ENCODE data around the gene DDAH1. TPM values are rescaled to one million over a fixed set of nuclear protein-coding genes. Genes with fewer than 3 reads are reported as not detected.
"Not testable (repeated sequence)": the region's sequence is repeated elsewhere in the genome, so short reads cannot be mapped to it uniquely, and the experiment has no call there.

DDAH1 gene
- total RNA-seq, result 10 to 100 TPM; 12.9 to 28.9 (median 18.2) TPM

DNA sequence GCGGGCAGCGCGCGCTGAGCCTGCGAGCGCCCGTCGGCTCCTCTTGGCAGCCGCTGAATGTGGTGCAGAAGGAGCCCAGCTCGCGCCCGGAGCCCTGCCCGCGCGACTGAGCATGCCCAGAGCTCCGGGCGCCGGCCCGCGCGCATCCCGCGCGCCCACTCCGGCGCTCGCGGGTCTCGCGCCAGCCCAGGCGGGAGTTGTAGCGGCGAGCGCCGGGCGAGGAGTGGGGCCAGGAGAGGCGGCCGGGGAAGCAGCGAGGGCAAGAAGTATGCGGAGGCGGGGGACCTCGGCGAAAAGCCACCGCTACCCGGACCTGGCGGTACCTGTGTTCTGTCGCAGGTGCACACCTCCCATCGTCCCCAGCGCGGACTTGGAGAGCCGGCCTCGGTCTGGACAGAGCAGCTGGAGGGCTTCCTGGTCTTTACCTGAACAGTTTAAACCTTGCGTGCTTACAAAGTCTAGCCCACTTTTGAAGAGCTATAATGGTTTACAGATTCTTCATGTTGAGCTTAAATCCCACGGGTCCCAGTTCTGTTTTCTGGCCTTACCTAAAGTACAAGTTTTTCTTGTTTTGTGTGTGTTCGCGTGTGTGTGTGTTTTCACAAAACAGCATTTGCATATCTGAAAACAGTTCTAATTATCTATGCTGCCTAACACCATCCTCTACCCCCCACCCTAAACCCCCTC lies at the start of gene DDAH1:
DDAH1 (minus strand) TSS at position 61 of the 687 bp plus-strand sequence. CDS start 114 bp downstream, outside the sequence.
- H3K4me1 ChIP-seq, result no peaks in the 10 kb centered on the region
- no peaks in the 10 kb centered on the region for H3K36me3 ChIP-seq
- no peaks in the 10 kb centered on the region for H3K9me3 ChIP-seq
- TF ChIP-seq, protein P1, sequence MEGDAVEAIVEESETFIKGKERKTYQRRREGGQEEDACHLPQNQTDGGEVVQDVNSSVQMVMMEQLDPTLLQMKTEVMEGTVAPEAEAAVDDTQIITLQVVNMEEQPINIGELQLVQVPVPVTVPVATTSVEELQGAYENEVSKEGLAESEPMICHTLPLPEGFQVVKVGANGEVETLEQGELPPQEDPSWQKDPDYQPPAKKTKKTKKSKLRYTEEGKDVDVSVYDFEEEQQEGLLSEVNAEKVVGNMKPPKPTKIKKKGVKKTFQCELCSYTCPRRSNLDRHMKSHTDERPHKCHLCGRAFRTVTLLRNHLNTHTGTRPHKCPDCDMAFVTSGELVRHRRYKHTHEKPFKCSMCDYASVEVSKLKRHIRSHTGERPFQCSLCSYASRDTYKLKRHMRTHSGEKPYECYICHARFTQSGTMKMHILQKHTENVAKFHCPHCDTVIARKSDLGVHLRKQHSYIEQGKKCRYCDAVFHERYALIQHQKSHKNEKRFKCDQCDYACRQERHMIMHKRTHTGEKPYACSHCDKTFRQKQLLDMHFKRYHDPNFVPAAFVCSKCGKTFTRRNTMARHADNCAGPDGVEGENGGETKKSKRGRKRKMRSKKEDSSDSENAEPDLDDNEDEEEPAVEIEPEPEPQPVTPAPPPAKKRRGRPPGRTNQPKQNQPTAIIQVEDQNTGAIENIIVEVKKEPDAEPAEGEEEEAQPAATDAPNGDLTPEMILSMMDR (IDR thresholded peaks at IDR 0.05), result no peak
- peak; percentile 37 to 61 for TF ChIP-seq POLR2A (IDR thresholded peaks at IDR 0.05)
- H3K27ac ChIP-seq, result peak within 1 kb of the TSS; percentile 62 to 69
- peak within 1 kb of the TSS; percentile 42 to 66 for H3K4me3 ChIP-seq
- DNase-seq, result peak; percentile 24 to 50
- intact Hi-C loops (cut with DNase I; ENCODE audit: low total_unique reads), result no loop called here
- no peaks in the 10 kb centered on the region for H3K27me3 ChIP-seq

DNA sequence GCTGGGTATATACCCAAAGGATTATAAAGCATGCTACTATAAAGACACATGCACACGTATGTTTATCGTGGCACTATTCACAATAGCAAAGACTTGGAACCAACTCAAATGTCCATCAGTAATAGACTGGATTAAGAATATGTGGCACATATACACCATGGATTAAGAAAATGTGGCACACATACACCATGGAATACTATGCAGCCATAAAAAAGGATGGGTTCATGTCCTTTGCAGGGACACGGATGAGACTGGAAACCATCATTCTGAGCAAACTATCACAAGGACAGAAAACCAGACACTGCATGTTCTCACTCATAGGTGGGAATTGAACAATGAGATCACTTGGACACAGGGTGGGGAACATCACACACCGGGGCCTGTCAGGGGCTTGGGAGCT lies 49.0 kb upstream of the DDAH1 start:
- intact Hi-C loops (cut with DNase I; ENCODE audit: low total_unique reads); H3K9me3 ChIP-seq; H3K4me1 ChIP-seq; H3K36me3 ChIP-seq; H3K27me3 ChIP-seq; H3K27ac ChIP-seq; DNase-seq; H3K4me3 ChIP-seq: not testable (repeated sequence)

DNA sequence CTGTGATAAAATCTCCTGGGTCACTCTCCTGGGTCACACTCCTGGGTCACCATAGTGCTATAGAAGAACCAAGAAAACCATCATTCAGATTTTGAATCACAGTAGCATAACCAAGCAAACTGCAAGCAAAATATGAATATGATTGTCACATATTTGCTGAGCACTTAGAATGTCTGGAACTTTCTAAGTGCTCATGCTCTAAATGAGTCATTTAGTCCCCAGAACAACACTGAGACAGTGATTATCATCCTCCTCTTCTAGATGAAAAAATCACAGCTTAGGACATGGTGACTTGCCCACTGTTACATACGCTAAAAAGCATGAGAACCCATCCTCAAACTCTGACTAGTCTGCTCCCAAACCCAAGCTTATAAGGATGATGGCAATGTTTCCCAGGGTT lies 39.5 kb upstream of the DDAH1 start:
- Histone ChIP-seq H3K4me1 (no peaks in the 10 kb centered on the region), H3K4me3 (no peak overlapping the region), H3K27ac (no peak overlapping the region), H3K27me3 (no peaks in the 10 kb centered on the region), H3K36me3 (no peaks in the 10 kb centered on the region), H3K9me3 (no peaks in the 10 kb centered on the region)
- no peak for TF ChIP-seq POLR2A (IDR thresholded peaks at IDR 0.05)
- TF ChIP-seq, protein P1 (IDR thresholded peaks at IDR 0.05), result no peak
- no peak for DNase-seq
- intact Hi-C loops (cut with DNase I; ENCODE audit: low total_unique reads), result no loop called here

DNA sequence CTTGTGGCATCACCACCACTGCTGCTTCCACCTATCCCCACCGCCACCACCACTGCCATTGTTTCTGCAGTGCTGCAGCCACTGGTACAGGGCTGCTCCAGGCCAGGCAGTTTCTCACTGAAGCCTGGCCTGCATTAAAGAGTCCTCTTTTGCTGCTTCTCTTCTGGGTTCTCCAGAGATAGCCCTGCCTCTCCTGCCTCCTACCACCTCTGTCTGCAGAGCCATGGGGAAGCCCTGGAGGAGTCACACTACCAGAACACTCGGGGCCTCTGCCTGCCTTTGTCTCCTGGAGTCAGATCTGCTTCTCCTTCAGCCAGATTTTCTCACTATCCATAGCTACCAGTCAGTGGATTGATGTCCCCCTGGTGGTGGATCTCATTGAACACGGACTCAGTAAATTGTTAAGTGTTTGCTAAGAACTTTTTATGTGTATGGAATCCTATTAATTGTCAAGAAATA lies 37.7 kb upstream of the DDAH1 start:
- H3K27me3 ChIP-seq, result no peaks in the 10 kb centered on the region
- H3K36me3 ChIP-seq, result no peaks in the 10 kb centered on the region
- DNase-seq, result peak; percentile 27 to 37
- TF ChIP-seq, protein P1 (IDR thresholded peaks at IDR 0.05), result peak in 3 of 4 experiments; percentile 26 to 40 (median 32)
- TF ChIP-seq POLR2A (IDR thresholded peaks at IDR 0.05), result no peak
- H3K27ac ChIP-seq, result no peak overlapping the region
- no peaks in the 10 kb centered on the region for H3K4me1 ChIP-seq
- no peaks in the 10 kb centered on the region for H3K9me3 ChIP-seq
- H3K4me3 ChIP-seq, result no peak overlapping the region
- intact Hi-C loops (cut with DNase I; ENCODE audit: low total_unique reads), result no loop called here

DNA sequence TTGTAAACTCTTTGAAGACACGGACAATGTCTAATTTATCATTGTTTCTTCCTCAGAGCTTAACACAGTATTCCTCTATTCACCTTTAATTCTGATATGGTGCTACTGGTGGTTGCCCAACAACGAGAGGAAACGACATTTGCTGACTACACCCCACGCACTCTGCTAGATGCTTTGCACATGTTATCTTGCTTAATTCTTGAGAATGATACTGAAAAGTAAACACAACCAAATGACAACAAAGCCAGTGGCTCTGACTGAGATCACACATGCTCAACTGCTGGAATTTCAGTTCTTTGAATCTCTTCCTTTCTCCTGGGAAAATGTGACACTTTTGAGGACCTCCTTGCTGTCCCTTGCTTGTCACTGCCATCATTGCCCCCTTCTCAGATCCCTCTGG lies 37.2 kb upstream of the DDAH1 start:
- no peak overlapping the region for H3K4me3 ChIP-seq
- H3K27ac ChIP-seq, result no peak overlapping the region
- no peak for DNase-seq
- no peaks in the 10 kb centered on the region for H3K27me3 ChIP-seq
- H3K4me1 ChIP-seq, result no peaks in the 10 kb centered on the region
- intact Hi-C loops (cut with DNase I; ENCODE audit: low total_unique reads), result no loop called here
- no peaks in the 10 kb centered on the region for H3K9me3 ChIP-seq
- TF ChIP-seq, protein P1 (IDR thresholded peaks at IDR 0.05), result no peak
- no peak for TF ChIP-seq POLR2A (IDR thresholded peaks at IDR 0.05)
- no peaks in the 10 kb centered on the region for H3K36me3 ChIP-seq

Measured in uterus (tissue), 4 donors.